ENCODE data around the gene EIF2S1. TPM values are rescaled to one million over a fixed set of nuclear protein-coding genes. Genes with fewer than 3 reads are reported as not detected.

EIF2S1 gene
- total RNA-seq, 1 experiment from 2014 or later: 165 TPM

DNA sequence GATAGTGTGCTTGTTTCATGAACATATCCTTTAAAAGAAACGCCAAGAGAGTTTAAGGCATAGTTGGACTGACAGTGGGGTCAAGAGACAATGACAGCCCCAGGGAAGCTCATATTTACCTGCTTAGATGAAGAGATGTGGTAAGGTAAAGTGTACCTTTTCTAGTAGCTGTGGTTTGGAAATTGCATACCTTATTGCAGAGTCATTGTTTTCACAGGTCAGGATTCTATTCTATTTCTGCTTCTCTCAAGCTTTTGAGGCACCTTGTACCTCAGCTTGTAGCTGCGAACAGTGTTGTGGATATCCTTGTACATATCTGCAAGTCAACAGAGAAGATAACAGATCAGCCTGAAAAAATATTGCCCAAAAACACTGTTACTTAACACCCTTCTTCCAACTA is 48.3 kb upstream of the EIF2S1 start:
- H3K27me3 ChIP-seq (ENCODE audit: insufficient read depth, low read length): no peaks in the 10 kb centered on the region
- H3K27ac ChIP-seq (ENCODE audit: insufficient read length, low read depth, low read length): no peak overlapping the region
- no peaks in the 10 kb centered on the region for H3K79me2 ChIP-seq (ENCODE audit: insufficient read depth, low read length)
- H2BK15ac ChIP-seq (ENCODE audit: low read depth, low read length): no peak overlapping the region
- no peak overlapping the region for H3K23ac ChIP-seq (ENCODE audit: insufficient read length, low read depth, low read length)
- no CpG with 5 or more reads among the region's 2 CpGs for WGBS (ENCODE audit: extremely low coverage, insufficient read length, low lambda C conversion rate)
- H3K23me2 ChIP-seq (ENCODE audit: insufficient read length, low read depth, low read length, poor library complexity, severe bottlenecking): no peaks in the 10 kb centered on the region
- H3K4me3 Mint-ChIP-seq: no peak overlapping the region
- no peaks in the 10 kb centered on the region for H3K4me1 ChIP-seq (ENCODE audit: insufficient read depth, low read length)
- H2AK5ac ChIP-seq (ENCODE audit: insufficient read length, low read length): no peak overlapping the region
- no peak overlapping the region for H3K14ac ChIP-seq (ENCODE audit: insufficient read depth, low read length)
- no peak overlapping the region for H2AFZ ChIP-seq (ENCODE audit: low read length)
- H3K9ac ChIP-seq (ENCODE audit: extremely low read depth, insufficient read length, low read length): no peak overlapping the region
- no peak for TF ChIP-seq CTCF (conservative IDR thresholded peaks at IDR 0.05)
- H4K8ac ChIP-seq (replicated peaks; ENCODE audit: insufficient read length, low read depth, low read length): no peak overlapping the region
- no peak overlapping the region for H3T11ph ChIP-seq (ENCODE audit: low read length)
- no peak overlapping the region for H3K18ac ChIP-seq (ENCODE audit: insufficient read length, low read depth, low read length)
- H4K91ac ChIP-seq (ENCODE audit: insufficient read length, low read depth, low read length): no peak overlapping the region
- no peak for DNase-seq
- no peak overlapping the region for H3K27ac Mint-ChIP-seq
- no peak overlapping the region for H3K56ac ChIP-seq (ENCODE audit: insufficient read length, low read depth, low read length)
- H2BK5ac ChIP-seq (ENCODE audit: insufficient read length, low read length): no peak overlapping the region
- no peaks in the 10 kb centered on the region for H4K20me1 ChIP-seq (ENCODE audit: control insufficient read depth, insufficient read depth, insufficient read length)
- no peak overlapping the region for H2BK120ac ChIP-seq (ENCODE audit: low read depth, low read length, poor library complexity, severe bottlenecking)
- H3K4ac ChIP-seq (ENCODE audit: low read depth, low read length): no peak overlapping the region
- H3K9me3 Mint-ChIP-seq: no peaks in the 10 kb centered on the region
- no peaks in the 10 kb centered on the region for H3K27me3 Mint-ChIP-seq (ENCODE audit: low read depth)
- H3K4me1 Mint-ChIP-seq: no peaks in the 10 kb centered on the region
- no peak overlapping the region for H4K5ac ChIP-seq (ENCODE audit: insufficient read length, low read depth, low read length)
- H3K79me1 ChIP-seq (ENCODE audit: insufficient read depth, low read depth, low read length, poor library complexity, severe bottlenecking): no peaks in the 10 kb centered on the region
- no peak overlapping the region for H2BK20ac ChIP-seq (ENCODE audit: low read depth, low read length, poor library complexity, severe bottlenecking)
- H3K36me3 Mint-ChIP-seq (ENCODE audit: insufficient read depth in 1 of 3, low read depth in 3 of 3): peaks cover 0 to 7% (median 0%) of the 10 kb centered on the region in 3 experiments; a peak in 2 of 7 replicates
- H2BK12ac ChIP-seq (ENCODE audit: insufficient read length, low read depth, low read length): no peak overlapping the region
- H3K4me2 ChIP-seq (ENCODE audit: insufficient read depth, insufficient read length, low read length): no peak overlapping the region
- H3K9me3 ChIP-seq (ENCODE audit: control insufficient read depth, low read depth, low read length): no peaks in the 10 kb centered on the region
